Nephron progenitor cell (in vitro differentiated cells): ENCODE measurements around the gene GPD1.
A peak's percentile ranks its signal among the peaks of the same experiment; 100 is the strongest.

Experiments
- DNase-seq: peaks from one replicate; pipeline ENCODE4 v3.0.0; 2021
- H3K27ac Mint-ChIP-seq: 2 replicates; pipeline ENCODE4 v1.8.0; 2021; ENCODE audit warnings: mild to moderate bottlenecking, moderate library complexity, mixed read lengths
- H3K27me3 Mint-ChIP-seq: 2 replicates; pipeline ENCODE4 v1.8.0; 2021; ENCODE audit warnings: mild to moderate bottlenecking, low read depth, mixed read lengths; ENCODE audit not compliant: poor library complexity
- H3K36me3 Mint-ChIP-seq: 2 replicates; pipeline ENCODE4 v1.8.0; 2021; ENCODE audit warnings: low read depth, mixed read lengths
- H3K4me1 Mint-ChIP-seq: 2 replicates; pipeline ENCODE4 v1.8.0; 2021; ENCODE audit warnings: mixed read lengths
- H3K4me3 Mint-ChIP-seq: 2 replicates; pipeline ENCODE4 v1.8.0; 2021; ENCODE audit warnings: mild to moderate bottlenecking, moderate library complexity, mixed read lengths
- H3K9me3 Mint-ChIP-seq: 2 replicates; pipeline ENCODE4 v1.8.0; 2021; ENCODE audit warnings: mild to moderate bottlenecking, moderate library complexity, mixed read lengths
- CTCF ChIP-seq: fragments of 200-600 bp; sonication (generic); IDR thresholded peaks from 2 replicates; pipeline ENCODE4 v1.5.0; 2021; ENCODE audit warnings: antibody characterized with exemption

The GPD1 gene

DNA sequence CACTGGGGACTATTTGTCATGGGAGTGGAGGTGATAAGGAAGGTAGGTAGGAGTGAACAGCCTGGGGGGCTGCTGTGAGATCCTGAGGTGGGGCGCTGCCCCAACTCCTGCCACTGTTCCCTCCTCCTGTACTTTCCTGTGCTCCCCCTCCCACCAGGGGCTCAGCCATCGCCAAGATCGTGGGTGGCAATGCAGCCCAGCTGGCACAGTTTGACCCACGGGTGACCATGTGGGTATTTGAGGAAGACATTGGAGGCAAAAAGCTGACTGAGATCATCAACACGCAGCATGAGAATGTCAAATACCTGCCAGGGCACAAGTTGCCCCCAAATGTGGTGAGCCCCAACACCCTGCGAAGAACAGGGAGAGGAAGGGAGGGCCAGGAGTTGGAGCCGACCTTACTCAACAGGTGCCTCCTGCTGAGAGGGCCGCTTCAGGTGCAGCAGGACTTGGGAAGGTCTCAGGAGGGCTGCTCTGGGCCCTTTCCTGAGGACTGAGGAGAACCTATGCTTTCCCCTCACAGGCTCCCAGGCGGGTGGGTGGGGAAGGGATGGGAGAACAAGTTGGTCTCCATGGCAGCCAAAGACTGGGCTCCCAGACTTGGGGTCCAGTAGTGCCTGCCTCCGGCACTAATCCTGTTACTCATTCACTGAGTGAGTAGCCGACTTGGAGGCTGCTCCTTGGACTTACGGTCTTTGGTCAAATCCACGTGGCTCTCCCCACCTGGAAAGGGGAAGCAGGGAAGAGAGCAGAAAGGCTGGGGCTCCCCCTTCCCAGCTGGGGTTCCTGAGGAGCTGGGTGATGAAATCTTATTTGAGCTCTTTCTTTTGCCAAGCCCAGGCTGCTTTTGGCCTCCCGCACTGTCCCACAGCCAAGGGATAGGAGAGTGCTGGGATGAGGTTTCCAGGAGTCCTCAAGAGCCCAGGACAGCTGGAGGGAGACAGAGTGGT, 884 bp downstream of the GPD1 start:
- Mint-ChIP-seq H3K4me3 (no peak overlapping the region), H3K9me3 (no peaks in the 10 kb centered on the region), H3K27me3 (peaks cover 5% of the 10 kb centered on the region), H3K36me3 (peaks cover 11% of the 10 kb centered on the region), H3K27ac (no peak overlapping the region), H3K4me1 (peaks cover 65% of the 10 kb centered on the region)
- TF ChIP-seq CTCF: no peak
- no peak for DNase-seq

DNA sequence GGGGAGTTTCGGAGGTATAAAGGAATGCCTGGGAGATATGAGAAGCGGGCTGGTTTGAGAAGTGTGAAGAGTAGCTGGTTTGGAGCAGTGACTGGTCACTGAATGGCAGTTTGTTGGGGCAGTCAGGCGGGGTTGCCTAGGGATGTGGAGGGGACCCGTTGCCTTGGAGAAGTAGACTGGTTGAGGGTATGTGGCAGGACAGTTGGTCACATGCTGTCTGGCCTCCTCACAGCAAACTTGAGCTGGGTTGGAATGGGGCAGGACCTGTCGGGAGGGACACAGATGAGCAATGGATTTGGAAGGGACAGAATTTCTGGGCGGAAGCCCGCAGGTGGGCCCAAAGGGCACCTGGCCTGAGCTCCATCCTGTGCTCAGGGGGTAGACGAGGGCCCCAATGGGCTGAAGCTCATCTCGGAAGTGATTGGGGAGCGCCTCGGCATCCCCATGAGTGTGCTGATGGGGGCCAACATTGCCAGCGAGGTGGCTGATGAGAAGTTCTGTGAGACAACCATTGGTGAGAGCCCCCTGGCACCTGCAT, 2.2 kb downstream of the GPD1 start:
- no peaks in the 10 kb centered on the region for H3K36me3 Mint-ChIP-seq

GRCh38 chr12:50106907-50107306, 3.1 kb downstream of the GPD1 start:
- no peak for DNase-seq
- H3K4me1 Mint-ChIP-seq: peaks cover 78% of the 10 kb centered on the region
- no peaks in the 10 kb centered on the region for H3K36me3 Mint-ChIP-seq
- H3K27me3 Mint-ChIP-seq: peaks cover 5% of the 10 kb centered on the region
- no peak overlapping the region for H3K27ac Mint-ChIP-seq
- TF ChIP-seq CTCF: no peak
- no peak overlapping the region for H3K4me3 Mint-ChIP-seq
- H3K9me3 Mint-ChIP-seq: no peaks in the 10 kb centered on the region

More for the DNA sequence above, 2.2 kb downstream of the GPD1 start:
- Mint-ChIP-seq H3K9me3 (no peaks in the 10 kb centered on the region), H3K27me3 (peaks cover 5% of the 10 kb centered on the region), H3K4me3 (no peak overlapping the region), H3K27ac (no peak overlapping the region), H3K4me1 (peaks cover 78% of the 10 kb centered on the region)
- no peak for DNase-seq
- no peak for TF ChIP-seq CTCF

GRCh38 chr12:50107416-50108268, 3.8 kb downstream of the GPD1 start:
- H3K4me3 Mint-ChIP-seq: no peak overlapping the region
- no peaks in the 10 kb centered on the region for H3K9me3 Mint-ChIP-seq
- no peak overlapping the region for H3K27ac Mint-ChIP-seq
- H3K27me3 Mint-ChIP-seq: peaks cover 5% of the 10 kb centered on the region
- TF ChIP-seq CTCF: no peak
- peaks cover 77% of the 10 kb centered on the region for H3K4me1 Mint-ChIP-seq
- no peak for DNase-seq
- H3K36me3 Mint-ChIP-seq: no peaks in the 10 kb centered on the region

- no peak for TF ChIP-seq CTCF
- Mint-ChIP-seq H3K27me3 (peaks cover 5% of the 10 kb centered on the region), H3K9me3 (no peaks in the 10 kb centered on the region), H3K4me3 (no peak overlapping the region), H3K27ac (peak overlapping the region; percentile 96), H3K4me1 (peaks cover 68% of the 10 kb centered on the region), H3K36me3 (peaks cover under 1% of the 10 kb centered on the region)
- no peak for DNase-seq
Observed at GRCh38 chr12:50109319-50109718, 5.5 kb downstream of the GPD1 start.
